GM12878 (cell line): Measurements from ENCODE around the gene ALDH1A3.

Experiments
- EP300 ChIP-seq, 2 experiments: fragments of 150-350 bp in 1 of 2; IDR thresholded peaks; 2 replicates each; pipeline ENCODE4 v1.6.1; 2011 to 2012; ENCODE audit warnings: low read depth in 2 of 2, low read length in 2 of 2, borderline replicate concordance in 1 of 2, improper control_type of control experiment in 1 of 2, inconsistent platforms in 1 of 2; ENCODE audit not compliant: control insufficient read depth in 1 of 2
- RAD21 ChIP-seq: IDR thresholded peaks from 2 replicates; pipeline ENCODE4 v1.6.1; 2011; ENCODE audit warnings: mild to moderate bottlenecking, low read depth, low read length, moderate library complexity; ENCODE audit not compliant: insufficient read depth
- SMAD1 ChIP-seq: fragments of 450-650 bp; IDR thresholded peaks from 2 replicates; pipeline ENCODE4 v1.6.1; 2018; ENCODE audit warnings: mild to moderate bottlenecking, low read depth; ENCODE audit not compliant: partially characterized antibody
- TAF1 ChIP-seq: IDR thresholded peaks from 2 replicates; pipeline ENCODE4 v1.6.1; 2011; ENCODE audit warnings: mild to moderate bottlenecking, low read depth, low read length, borderline replicate concordance
- WRNIP1 ChIP-seq: IDR thresholded peaks from 2 replicates; pipeline ENCODE4 v1.6.1; 2011; ENCODE audit warnings: low read depth, low read length, improper control_type of control experiment, borderline replicate concordance
- TF ChIP-seq, protein P1 (sequence below), 3 experiments: IDR thresholded peaks in 2 of 3; conservative IDR thresholded peaks in 1 of 3; 2 replicates each; pipeline ENCODE4 v1.5.1; 2011; ENCODE audit warnings: low read depth in 3 of 3, low read length in 3 of 3, mild to moderate bottlenecking in 3 of 3, control low read depth in 2 of 3, moderate library complexity in 2 of 3, inconsistent platforms in 1 of 3, mixed read lengths in 1 of 3; ENCODE audit not compliant: control insufficient read depth in 2 of 3, insufficient read depth in 1 of 3; ENCODE audit errors: extremely low read depth in 1 of 3
- TF ChIP-seq, protein P2 (sequence below): IDR thresholded peaks from 2 replicates; pipeline ENCODE4 v1.6.1; 2012; ENCODE audit warnings: mild to moderate bottlenecking, low read depth, low read length
- TF ChIP-seq, protein P3 (sequence below): fragments of 450-650 bp; IDR thresholded peaks from 2 replicates; pipeline ENCODE4 v1.6.1; 2016; ENCODE audit warnings: mild to moderate bottlenecking

DNA sequence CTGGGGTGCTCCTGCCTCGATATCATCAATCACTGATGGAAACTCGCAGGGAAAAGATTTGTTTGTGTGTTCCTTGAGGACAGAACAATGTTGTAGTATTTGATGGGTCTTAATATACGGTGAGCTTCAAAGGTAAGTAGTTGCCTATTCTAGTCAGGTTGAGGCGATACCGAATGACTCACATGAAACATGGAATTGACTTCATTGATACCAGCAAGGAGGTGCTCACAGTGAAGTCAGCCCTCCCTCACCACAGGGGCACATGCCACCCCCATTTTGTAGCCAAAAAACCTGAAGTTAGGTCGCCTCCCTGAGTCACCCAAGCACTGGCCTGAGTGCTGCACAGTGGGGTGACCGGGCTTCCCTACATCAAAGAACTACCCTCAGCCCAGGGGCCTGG, 3.7 kb upstream of the ALDH1A3 start:
- TF ChIP-seq RAD21 = no peak
- no peak for TF ChIP-seq SMAD1
- TF ChIP-seq EP300 (IDR thresholded peaks at IDR 0.05; ENCODE audit: borderline replicate concordance in 1 of 2, control insufficient read depth in 1 of 2, low read depth in 2 of 2, low read length in 2 of 2) = no peak
- TF ChIP-seq, protein P1, sequence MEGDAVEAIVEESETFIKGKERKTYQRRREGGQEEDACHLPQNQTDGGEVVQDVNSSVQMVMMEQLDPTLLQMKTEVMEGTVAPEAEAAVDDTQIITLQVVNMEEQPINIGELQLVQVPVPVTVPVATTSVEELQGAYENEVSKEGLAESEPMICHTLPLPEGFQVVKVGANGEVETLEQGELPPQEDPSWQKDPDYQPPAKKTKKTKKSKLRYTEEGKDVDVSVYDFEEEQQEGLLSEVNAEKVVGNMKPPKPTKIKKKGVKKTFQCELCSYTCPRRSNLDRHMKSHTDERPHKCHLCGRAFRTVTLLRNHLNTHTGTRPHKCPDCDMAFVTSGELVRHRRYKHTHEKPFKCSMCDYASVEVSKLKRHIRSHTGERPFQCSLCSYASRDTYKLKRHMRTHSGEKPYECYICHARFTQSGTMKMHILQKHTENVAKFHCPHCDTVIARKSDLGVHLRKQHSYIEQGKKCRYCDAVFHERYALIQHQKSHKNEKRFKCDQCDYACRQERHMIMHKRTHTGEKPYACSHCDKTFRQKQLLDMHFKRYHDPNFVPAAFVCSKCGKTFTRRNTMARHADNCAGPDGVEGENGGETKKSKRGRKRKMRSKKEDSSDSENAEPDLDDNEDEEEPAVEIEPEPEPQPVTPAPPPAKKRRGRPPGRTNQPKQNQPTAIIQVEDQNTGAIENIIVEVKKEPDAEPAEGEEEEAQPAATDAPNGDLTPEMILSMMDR (IDR thresholded peaks at IDR 0.05 in 2 of 3, conservative IDR thresholded peaks at IDR 0.05 in 1 of 3; ENCODE audit: control insufficient read depth in 2 of 3, extremely low read depth in 1 of 3, insufficient read depth in 1 of 3, low read depth in 3 of 3, low read length in 3 of 3) = no peak
- TF ChIP-seq TAF1 = no peak
- TF ChIP-seq, protein P2, sequence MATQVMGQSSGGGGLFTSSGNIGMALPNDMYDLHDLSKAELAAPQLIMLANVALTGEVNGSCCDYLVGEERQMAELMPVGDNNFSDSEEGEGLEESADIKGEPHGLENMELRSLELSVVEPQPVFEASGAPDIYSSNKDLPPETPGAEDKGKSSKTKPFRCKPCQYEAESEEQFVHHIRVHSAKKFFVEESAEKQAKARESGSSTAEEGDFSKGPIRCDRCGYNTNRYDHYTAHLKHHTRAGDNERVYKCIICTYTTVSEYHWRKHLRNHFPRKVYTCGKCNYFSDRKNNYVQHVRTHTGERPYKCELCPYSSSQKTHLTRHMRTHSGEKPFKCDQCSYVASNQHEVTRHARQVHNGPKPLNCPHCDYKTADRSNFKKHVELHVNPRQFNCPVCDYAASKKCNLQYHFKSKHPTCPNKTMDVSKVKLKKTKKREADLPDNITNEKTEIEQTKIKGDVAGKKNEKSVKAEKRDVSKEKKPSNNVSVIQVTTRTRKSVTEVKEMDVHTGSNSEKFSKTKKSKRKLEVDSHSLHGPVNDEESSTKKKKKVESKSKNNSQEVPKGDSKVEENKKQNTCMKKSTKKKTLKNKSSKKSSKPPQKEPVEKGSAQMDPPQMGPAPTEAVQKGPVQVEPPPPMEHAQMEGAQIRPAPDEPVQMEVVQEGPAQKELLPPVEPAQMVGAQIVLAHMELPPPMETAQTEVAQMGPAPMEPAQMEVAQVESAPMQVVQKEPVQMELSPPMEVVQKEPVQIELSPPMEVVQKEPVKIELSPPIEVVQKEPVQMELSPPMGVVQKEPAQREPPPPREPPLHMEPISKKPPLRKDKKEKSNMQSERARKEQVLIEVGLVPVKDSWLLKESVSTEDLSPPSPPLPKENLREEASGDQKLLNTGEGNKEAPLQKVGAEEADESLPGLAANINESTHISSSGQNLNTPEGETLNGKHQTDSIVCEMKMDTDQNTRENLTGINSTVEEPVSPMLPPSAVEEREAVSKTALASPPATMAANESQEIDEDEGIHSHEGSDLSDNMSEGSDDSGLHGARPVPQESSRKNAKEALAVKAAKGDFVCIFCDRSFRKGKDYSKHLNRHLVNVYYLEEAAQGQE = no peak
- no peak for TF ChIP-seq WRNIP1
- TF ChIP-seq, protein P3, sequence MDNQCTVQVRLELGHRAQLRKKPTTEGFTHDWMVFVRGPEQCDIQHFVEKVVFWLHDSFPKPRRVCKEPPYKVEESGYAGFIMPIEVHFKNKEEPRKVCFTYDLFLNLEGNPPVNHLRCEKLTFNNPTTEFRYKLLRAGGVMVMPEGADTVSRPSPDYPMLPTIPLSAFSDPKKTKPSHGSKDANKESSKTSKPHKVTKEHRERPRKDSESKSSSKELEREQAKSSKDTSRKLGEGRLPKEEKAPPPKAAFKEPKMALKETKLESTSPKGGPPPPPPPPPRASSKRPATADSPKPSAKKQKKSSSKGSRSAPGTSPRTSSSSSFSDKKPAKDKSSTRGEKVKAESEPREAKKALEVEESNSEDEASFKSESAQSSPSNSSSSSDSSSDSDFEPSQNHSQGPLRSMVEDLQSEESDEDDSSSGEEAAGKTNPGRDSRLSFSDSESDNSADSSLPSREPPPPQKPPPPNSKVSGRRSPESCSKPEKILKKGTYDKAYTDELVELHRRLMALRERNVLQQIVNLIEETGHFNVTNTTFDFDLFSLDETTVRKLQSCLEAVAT = no peak
